Astrocyte of the cerebellum (primary cell): ENCODE data around the gene MSL1.

Experiments used
- DNase-seq: peaks from one replicate; pipeline ENCODE4 v3.0.0-alpha.2; 2011; ENCODE audit warnings: low read depth
- H3K4me3 ChIP-seq: 2 replicates; pipeline ENCODE4 v1.5.1; 2011; ENCODE audit warnings: mild to moderate bottlenecking, low read depth, low read length, moderate library complexity
- CTCF ChIP-seq: IDR thresholded peaks from 2 replicates; pipeline ENCODE4 v1.5.1; 2012; ENCODE audit warnings: low read length, low read depth, moderate library complexity, mild to moderate bottlenecking; ENCODE audit errors: missing control alignments
- in situ Hi-C: cut with HindIII; loops from 2 replicates; pipeline ENCODE4 v1.10.0; 2017; ENCODE audit warnings: low sequenced_read_pairs

MSL1 gene

GRCh38 chr17:40111221-40112128, 10.3 kb upstream of the MSL1 start:
- TF ChIP-seq CTCF = peak; percentile 72
- DNase-seq = peak; percentile 91
- H3K4me3 ChIP-seq = no peak overlapping the region
- in situ Hi-C loops = loop anchor here (5.0 kb wide), 1 partner anchor 79 kb away; no protein-coding TSS in a partner anchor

GRCh38 chr17:40112191-40112711, 9.5 kb upstream of the MSL1 start:
- in situ Hi-C loops = loop anchor here (5.0 kb wide), 1 partner anchor 80 kb away; no protein-coding TSS in a partner anchor
- DNase-seq = no peak
- TF ChIP-seq CTCF = no peak
- H3K4me3 ChIP-seq = no peak overlapping the region

GRCh38 chr17:40112718-40113109, 9.1 kb upstream of the MSL1 start:
- no peak for TF ChIP-seq CTCF
- no peak for DNase-seq
- no peak overlapping the region for H3K4me3 ChIP-seq
- in situ Hi-C loops = loop anchor here (5.0 kb wide), 1 partner anchor 80 kb away; no protein-coding TSS in a partner anchor

GRCh38 chr17:40113110-40113906, 8.5 kb upstream of the MSL1 start:
- TF ChIP-seq CTCF = peak; percentile 87
- H3K4me3 ChIP-seq = peak overlapping the region; percentile 13
- in situ Hi-C loops = loop anchor here (5.0 kb wide), 1 partner anchor 81 kb away; no protein-coding TSS in a partner anchor
- peak; percentile 90 for DNase-seq

GRCh38 chr17:40113907-40114245, 7.9 kb upstream of the MSL1 start:
- no peak for DNase-seq
- in situ Hi-C loops = loop anchor here (5.0 kb wide), 1 partner anchor 82 kb away; no protein-coding TSS in a partner anchor
- H3K4me3 ChIP-seq = peak overlapping the region; percentile 13
- no peak for TF ChIP-seq CTCF

GRCh38 chr17:40115101-40115436, 6.7 kb upstream of the MSL1 start:
- DNase-seq = no peak
- in situ Hi-C loops = no loop called here
- H3K4me3 ChIP-seq = no peak overlapping the region
- no peak for TF ChIP-seq CTCF
